Gastrocnemius medialis (tissue), 4 donors: ENCODE measurements around the gene AP3S1. TPM values are rescaled to one million over a fixed set of nuclear protein-coding genes. Genes with fewer than 3 reads are reported as not detected.

Source experiments
- ATAC-seq, 2 donors: fragments of 150-250 bp; one replicate each; pipeline ENCODE4 v1.9.1; 2016
- DNase-seq, 2 donors: peaks; one replicate each; pipeline ENCODE4 v3.0.0-alpha.2; 2019
- H3K27ac ChIP-seq, 4 donors: fragments of 200-600 bp; sonication (generic); 1 replicate in 1 of 4; 2 replicates in 3 of 4; pipeline ENCODE4 v1.5.1; 2016 to 2018; ENCODE audit warnings: mild to moderate bottlenecking in 2 of 4, moderate library complexity in 1 of 4
- H3K27me3 ChIP-seq, 3 donors: fragments of 200-600 bp; sonication (generic) in 2 of 3; 1 replicate in 1 of 3; 2 replicates in 2 of 3; pipeline versions ENCODE4 v1.5.1 to v1.6.0; 2016 to 2019; ENCODE audit warnings: mild to moderate bottlenecking in 1 of 3, moderate library complexity in 1 of 3
- H3K36me3 ChIP-seq, 2 donors: fragments of 200-600 bp; sonication (generic) in 1 of 2; one replicate each; pipeline ENCODE4 v1.5.1; 2017 to 2018
- H3K4me1 ChIP-seq, 2 donors: fragments of 200-600 bp; sonication (generic) in 1 of 2; one replicate each; pipeline ENCODE4 v1.5.1; 2016 to 2017; ENCODE audit warnings: mild to moderate bottlenecking in 2 of 2
- H3K4me3 ChIP-seq, 4 donors: fragments of 200-600 bp; sonication (generic) in 3 of 4; 1 replicate in 1 of 4; 2 replicates in 3 of 4; pipeline ENCODE4 v1.5.1; 2016 to 2019; ENCODE audit warnings: mild to moderate bottlenecking in 2 of 4
- H3K9me3 ChIP-seq, 3 donors: fragments of 200-600 bp; sonication (generic) in 2 of 3; 1 replicate in 1 of 3; 2 replicates in 2 of 3; pipeline ENCODE4 v1.5.1; 2016 to 2019
- POLR2A ChIP-seq, 2 donors: fragments of 450-650 bp; IDR thresholded peaks; one replicate each; pipeline ENCODE4 v1.6.1; 2017; ENCODE audit warnings: antibody characterized with exemption in 2 of 2, mild to moderate bottlenecking in 2 of 2, moderate library complexity in 2 of 2
- in situ Hi-C, 4 donors: fragments of 200-750 bp; cut with MboI; loops; one replicate each; pipeline versions ENCODE4 v1.15.0 to v1.8.0; 2017; ENCODE audit warnings: low sequenced_read_pairs in 4 of 4
- intact Hi-C: fragments of 100-400 bp; cut with DNase I; formaldehyde crosslinking; loops from one replicate; pipeline ENCODE4 v1.15.1; 2023; ENCODE audit warnings: low total_unique reads
- total RNA-seq, 4 donors: library from RNA; depleted of rRNA; stranded (reverse); fragments of >200 nt; gene quantifications; one replicate each; pipeline versions ENCODE4 v1.1.0 to v1.2.3, GENCODE V29; 2016
- TF ChIP-seq, protein P1 (sequence below), 5 experiments: fragments of 450-650 bp in 3 of 5; fragments of 200-600 bp in 2 of 5; sonication (generic) in 2 of 5; IDR thresholded peaks in 4 of 5; conservative IDR thresholded peaks in 1 of 5; 1 replicate in 4 of 5; 2 replicates in 1 of 5; pipeline ENCODE4 v1.5.1; 2016 to 2019; ENCODE audit warnings: antibody characterized with exemption in 5 of 5, mild to moderate bottlenecking in 3 of 5, moderate library complexity in 3 of 5

AP3S1 gene
- total RNA-seq, 4 donors from 2014 or later, result 13.0 to 121 (median 25.5) TPM

- peak in 1 of 2 donors; percentile 18 for DNase-seq
- peak overlapping the region in 1 of 4 donors; percentile 25 for H3K27ac ChIP-seq
- intact Hi-C loops (no loop called here), in situ Hi-C loops (no loop called here)
- H3K36me3 ChIP-seq, result no peaks in the 10 kb centered on the region
- H3K27me3 ChIP-seq, result peaks cover 37 to 57% (median 43%) of the 10 kb centered on the region in 3 donors
- H3K9me3 ChIP-seq, result no peaks in the 10 kb centered on the region
- peak in 1 of 2 donors; percentile 33 for ATAC-seq
- H3K4me3 ChIP-seq, result peak overlapping the region; percentile 12 to 49 (median 36)
- no peaks in the 10 kb centered on the region for H3K4me1 ChIP-seq
- TF ChIP-seq POLR2A (IDR thresholded peaks at IDR 0.05), result no peak
These were observed 121.0 kb downstream of the AP3S1 start for GRCh38 chr5:115962565-115963402.

DNA sequence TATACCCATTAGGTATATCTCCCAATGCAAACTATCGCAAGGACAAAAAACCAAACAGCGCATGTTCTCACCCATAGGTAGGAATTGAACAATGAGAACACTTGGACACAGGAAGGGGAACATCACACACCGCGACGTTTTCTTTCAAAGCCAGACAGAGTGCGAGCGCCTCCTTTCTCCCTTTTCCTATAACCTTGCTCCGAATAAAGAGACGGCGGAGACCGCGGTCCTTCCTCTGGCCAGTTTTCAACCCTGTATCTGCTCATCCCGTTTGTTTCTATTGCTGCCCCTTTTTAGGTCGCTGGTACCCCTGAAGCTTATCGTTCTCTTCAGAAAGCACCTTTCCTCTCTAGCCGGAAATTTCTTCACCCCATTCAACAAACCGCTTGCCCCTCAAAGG lies 121.8 kb downstream of the AP3S1 start:
- no peak overlapping the region for H3K27ac ChIP-seq
- H3K9me3 ChIP-seq, result no peaks in the 10 kb centered on the region
- DNase-seq, result peak in 1 of 2 donors; percentile 19
- H3K4me3 ChIP-seq, result no peak overlapping the region
- ATAC-seq, result no peak
- no peaks in the 10 kb centered on the region for H3K36me3 ChIP-seq
- in situ Hi-C loops, result no loop called here
- H3K27me3 ChIP-seq, result peaks cover 37 to 55% (median 41%) of the 10 kb centered on the region in 3 donors
- TF ChIP-seq, protein P1, sequence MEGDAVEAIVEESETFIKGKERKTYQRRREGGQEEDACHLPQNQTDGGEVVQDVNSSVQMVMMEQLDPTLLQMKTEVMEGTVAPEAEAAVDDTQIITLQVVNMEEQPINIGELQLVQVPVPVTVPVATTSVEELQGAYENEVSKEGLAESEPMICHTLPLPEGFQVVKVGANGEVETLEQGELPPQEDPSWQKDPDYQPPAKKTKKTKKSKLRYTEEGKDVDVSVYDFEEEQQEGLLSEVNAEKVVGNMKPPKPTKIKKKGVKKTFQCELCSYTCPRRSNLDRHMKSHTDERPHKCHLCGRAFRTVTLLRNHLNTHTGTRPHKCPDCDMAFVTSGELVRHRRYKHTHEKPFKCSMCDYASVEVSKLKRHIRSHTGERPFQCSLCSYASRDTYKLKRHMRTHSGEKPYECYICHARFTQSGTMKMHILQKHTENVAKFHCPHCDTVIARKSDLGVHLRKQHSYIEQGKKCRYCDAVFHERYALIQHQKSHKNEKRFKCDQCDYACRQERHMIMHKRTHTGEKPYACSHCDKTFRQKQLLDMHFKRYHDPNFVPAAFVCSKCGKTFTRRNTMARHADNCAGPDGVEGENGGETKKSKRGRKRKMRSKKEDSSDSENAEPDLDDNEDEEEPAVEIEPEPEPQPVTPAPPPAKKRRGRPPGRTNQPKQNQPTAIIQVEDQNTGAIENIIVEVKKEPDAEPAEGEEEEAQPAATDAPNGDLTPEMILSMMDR (IDR thresholded peaks at IDR 0.05 in 4 of 5, conservative IDR thresholded peaks at IDR 0.05 in 1 of 5), result no peak
- TF ChIP-seq POLR2A (IDR thresholded peaks at IDR 0.05), result no peak
- no peaks in the 10 kb centered on the region for H3K4me1 ChIP-seq
- intact Hi-C loops, result no loop called here

Other genes starting within 250 kb of the AP3S1 start
- 1 to 10 TPM in 1 of 4 donors, under 1 TPM in 3; 0.59 to 1.3 (median 0.78) TPM for gene TICAM2, start 239.5 kb upstream of the AP3S1 start, total RNA-seq
- gene TMED7, start 215.9 kb upstream of the AP3S1 start, total RNA-seq, result 100 to 1,000 TPM in 1 of 4 donors, 10 to 100 TPM in 3; 53.1 to 122 (median 68.6) TPM
- gene CDO1, start 25.3 kb upstream of the AP3S1 start, total RNA-seq, result 10 to 100 TPM; 21.6 to 28.4 (median 23.7) TPM
- gene ATG12, start 370 bp upstream of the AP3S1 start, total RNA-seq, result 10 to 100 TPM; 10.3 to 35.1 (median 23.6) TPM
- gene LVRN, start 120.5 kb downstream of the AP3S1 start, total RNA-seq, result 1 to 10 TPM in 1 of 4 donors, under 1 TPM in 3; 0.63 to 2.2 (median 0.78) TPM
- under 1 TPM in 2 of 4 donors, not detected in 2; 0.11 to 0.82 TPM for gene ARL14EPL, start 190.5 kb downstream of the AP3S1 start, total RNA-seq
- 10 to 100 TPM; 10.6 to 34.6 (median 15.2) TPM for gene COMMD10, start 243.1 kb downstream of the AP3S1 start, total RNA-seq